Adipocyte (in vitro differentiated cells): ENCODE data around the gene TRAM2.
A peak's percentile ranks its signal among the peaks of the same experiment; 100 is the strongest.

Experiments
- DNase-seq: peaks from one replicate; pipeline ENCODE4 v3.0.0-alpha.2; 2015; ENCODE audit warnings: low read depth
- H3K27me3 ChIP-seq: replicated peaks from 2 replicates; pipeline ENCODE4 v1.7.0; 2013; ENCODE audit warnings: mild to moderate bottlenecking, low read length, moderate library complexity; ENCODE audit not compliant: control insufficient read depth, insufficient read depth
- H3K36me3 ChIP-seq: 2 replicates; pipeline ENCODE4 v1.7.0; 2013; ENCODE audit warnings: low read length, mild to moderate bottlenecking, moderate library complexity; ENCODE audit not compliant: control insufficient read depth, insufficient read depth, severe bottlenecking
- H3K4me1 ChIP-seq: 2 replicates; pipeline ENCODE4 v1.7.0; 2013; ENCODE audit warnings: mild to moderate bottlenecking, low read length, moderate library complexity; ENCODE audit not compliant: control insufficient read depth, insufficient read depth
- H3K4me3 ChIP-seq: 2 replicates; pipeline ENCODE4 v1.7.0; 2013; ENCODE audit warnings: mild to moderate bottlenecking, low read length, moderate library complexity
- H3K9ac ChIP-seq: 2 replicates; pipeline ENCODE4 v1.7.0; 2013; ENCODE audit warnings: mild to moderate bottlenecking, low read length, moderate library complexity
- H3K9me3 ChIP-seq: 2 replicates; pipeline ENCODE4 v1.7.0; 2013; ENCODE audit warnings: mild to moderate bottlenecking, low read length, moderate library complexity; ENCODE audit not compliant: control insufficient read depth

The TRAM2 gene, protein sequence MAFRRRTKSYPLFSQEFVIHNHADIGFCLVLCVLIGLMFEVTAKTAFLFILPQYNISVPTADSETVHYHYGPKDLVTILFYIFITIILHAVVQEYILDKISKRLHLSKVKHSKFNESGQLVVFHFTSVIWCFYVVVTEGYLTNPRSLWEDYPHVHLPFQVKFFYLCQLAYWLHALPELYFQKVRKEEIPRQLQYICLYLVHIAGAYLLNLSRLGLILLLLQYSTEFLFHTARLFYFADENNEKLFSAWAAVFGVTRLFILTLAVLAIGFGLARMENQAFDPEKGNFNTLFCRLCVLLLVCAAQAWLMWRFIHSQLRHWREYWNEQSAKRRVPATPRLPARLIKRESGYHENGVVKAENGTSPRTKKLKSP

DNA sequence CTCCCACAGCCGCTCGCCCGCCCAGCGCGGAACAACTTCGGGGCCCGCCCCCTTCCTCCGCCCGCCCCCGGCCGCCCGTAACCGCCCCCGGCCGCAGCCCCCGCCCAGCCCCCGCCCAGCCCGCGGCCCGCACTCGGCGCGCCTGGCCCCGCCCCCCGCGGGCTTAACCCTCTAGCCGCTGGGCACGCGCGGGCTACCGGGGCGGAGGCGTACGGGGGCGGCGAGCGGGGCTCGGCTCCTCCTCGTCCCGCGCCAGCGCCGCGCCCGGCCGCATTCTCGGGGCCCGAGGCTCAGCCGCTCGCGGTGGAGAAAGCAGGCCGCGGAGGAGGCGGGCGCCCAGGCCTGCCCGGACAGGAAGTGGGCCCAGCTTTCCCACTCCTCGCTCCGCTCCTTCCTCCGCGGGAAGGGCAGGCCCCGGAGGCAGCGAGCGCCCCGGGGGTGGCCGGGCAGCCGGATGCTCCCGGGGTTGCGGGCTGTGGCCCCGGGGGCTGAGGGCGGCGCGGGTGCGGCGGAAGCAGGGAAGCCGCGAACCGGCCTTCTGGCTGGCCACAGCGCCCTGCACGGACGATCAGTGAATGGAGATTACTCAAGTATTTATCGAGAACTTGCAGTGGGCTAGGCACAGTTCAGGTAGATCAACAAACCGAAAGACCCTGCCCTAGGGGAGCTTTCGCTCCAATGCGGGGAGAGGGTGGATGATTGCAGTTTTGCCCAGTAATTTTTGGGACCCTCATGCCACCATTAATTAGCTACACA, at the start of gene TRAM2:
Gene TRAM2, minus strand, starts transcription at position 39 of the 756 bp plus-strand sequence. CDS start 145 bp downstream, outside the sequence.
- peak; percentile 96 for DNase-seq
- Histone ChIP-seq H3K4me3 (peak within 1 kb of the TSS; percentile 91), H3K36me3 (peaks cover 15% of the 10 kb centered on the region), H3K9ac (peak within 1 kb of the TSS; percentile 98), H3K27me3 (no peaks in the 10 kb centered on the region), H3K9me3 (no peaks in the 10 kb centered on the region), H3K4me1 (peaks cover 44% of the 10 kb centered on the region)

DNA sequence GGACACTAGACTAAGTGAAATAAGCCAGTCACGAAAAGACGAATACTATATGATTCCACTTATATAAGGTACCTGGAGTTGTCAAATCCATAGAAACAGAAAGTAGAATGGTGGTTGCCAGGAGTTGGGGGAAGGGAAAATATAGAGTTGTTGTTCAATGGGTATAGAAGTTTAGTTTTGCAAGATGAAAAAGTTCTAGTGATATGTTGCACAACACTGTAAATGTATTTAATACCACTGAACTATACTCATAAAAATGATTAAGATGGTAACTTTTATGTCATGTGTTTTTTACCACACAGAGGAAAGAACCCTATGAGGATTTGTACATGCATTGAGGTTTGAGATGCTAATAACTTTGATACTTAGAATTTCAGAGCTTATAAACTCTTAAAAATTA, 46.0 kb upstream of the TRAM2 start:
- no peaks in the 10 kb centered on the region for H3K36me3 ChIP-seq
- H3K4me1 ChIP-seq: no peaks in the 10 kb centered on the region
- H3K4me3 ChIP-seq: no peak overlapping the region
- DNase-seq: no peak
- no peaks in the 10 kb centered on the region for H3K27me3 ChIP-seq
- H3K9me3 ChIP-seq: no peaks in the 10 kb centered on the region
- no peak overlapping the region for H3K9ac ChIP-seq

DNA sequence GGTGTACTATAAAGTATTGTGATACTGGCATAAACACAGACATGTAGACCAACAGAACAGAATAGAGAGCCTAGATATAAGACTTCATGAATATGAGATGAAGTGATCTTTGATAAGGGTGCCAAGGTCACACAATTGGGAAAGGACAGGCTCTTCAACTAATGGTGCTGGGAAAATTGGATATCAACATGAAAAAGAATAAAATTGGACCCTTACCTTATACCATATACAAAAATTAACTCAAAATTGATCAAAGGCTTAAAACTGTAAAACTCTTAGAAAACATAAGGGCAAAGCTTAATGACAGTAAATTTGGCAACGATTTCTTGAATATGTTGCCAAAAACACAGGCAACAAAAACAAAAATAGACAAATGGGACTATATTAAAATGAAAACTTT, 44.8 kb upstream of the TRAM2 start:
- peaks cover 5% of the 10 kb centered on the region for H3K4me1 ChIP-seq
- H3K9ac ChIP-seq: no peak overlapping the region
- H3K9me3 ChIP-seq: no peaks in the 10 kb centered on the region

DNA sequence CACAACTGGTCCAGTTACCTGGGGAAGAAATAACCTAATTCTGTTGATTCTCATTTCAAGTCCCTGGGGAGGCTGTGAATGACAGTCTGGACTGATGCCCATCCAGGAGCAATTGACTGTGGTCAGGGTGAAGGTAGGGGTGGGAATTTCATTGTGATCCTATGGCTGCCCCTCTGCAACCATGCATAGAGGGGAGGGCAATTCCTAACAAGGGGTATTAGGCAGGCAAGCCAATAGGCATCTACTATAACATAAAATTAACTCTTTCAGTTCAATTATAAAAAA, 44.0 kb upstream of the TRAM2 start:
- Histone ChIP-seq H3K4me1 (peaks cover 5% of the 10 kb centered on the region), H3K4me3 (no peak overlapping the region), H3K9ac (no peak overlapping the region)

More for the DNA sequence above, 44.8 kb upstream of the TRAM2 start:
- no peaks in the 10 kb centered on the region for H3K36me3 ChIP-seq
- H3K27me3 ChIP-seq: no peaks in the 10 kb centered on the region
- H3K4me3 ChIP-seq: no peak overlapping the region
- no peak for DNase-seq

DNA sequence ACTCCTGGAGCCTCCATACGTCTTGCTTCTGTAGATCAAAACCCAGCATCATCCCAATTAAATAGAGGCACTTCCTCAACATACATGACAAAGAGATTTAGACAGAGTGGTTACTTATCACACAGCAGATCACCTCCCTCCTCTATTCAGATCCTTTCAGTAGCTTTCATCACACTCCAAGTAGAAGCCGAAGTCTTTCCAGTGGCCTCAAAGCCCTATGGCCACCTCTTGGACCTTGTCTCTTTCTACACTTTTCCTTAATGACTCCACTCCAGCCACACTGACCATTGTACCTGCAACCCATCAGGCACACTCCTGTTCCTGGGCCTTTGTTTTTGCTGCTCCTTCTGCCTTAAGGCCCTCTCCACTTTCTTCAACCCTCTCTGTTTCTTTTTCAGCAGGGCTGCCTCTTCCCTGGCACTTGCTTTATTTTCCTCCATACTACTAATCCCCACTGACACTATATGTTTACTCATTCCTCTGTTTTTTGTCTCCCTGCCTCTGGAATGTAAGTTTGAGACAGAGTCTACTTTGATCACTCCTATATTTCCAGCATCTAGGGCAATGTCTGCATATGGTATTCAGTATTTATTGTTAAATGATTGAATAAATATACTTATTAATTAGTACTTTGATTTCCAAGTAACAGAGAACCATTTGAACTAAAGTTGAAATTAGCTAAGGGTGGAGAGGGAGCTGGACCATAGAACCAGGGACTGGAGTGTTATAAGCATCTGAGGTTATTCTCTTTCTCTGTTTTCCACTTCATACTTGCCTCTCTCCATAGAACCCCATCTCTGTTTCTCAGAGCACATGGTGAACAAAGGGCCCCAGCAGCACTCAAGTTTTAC, 43.4 kb upstream of the TRAM2 start:
- peaks cover 5% of the 10 kb centered on the region for H3K4me1 ChIP-seq
- H3K4me3 ChIP-seq: no peak overlapping the region
- H3K27me3 ChIP-seq: no peaks in the 10 kb centered on the region
- DNase-seq: no peak
- no peaks in the 10 kb centered on the region for H3K9me3 ChIP-seq
- H3K36me3 ChIP-seq: no peaks in the 10 kb centered on the region
- no peak overlapping the region for H3K9ac ChIP-seq

More for the DNA sequence above, 44.0 kb upstream of the TRAM2 start:
- DNase-seq: no peak
- Histone ChIP-seq H3K9me3 (no peaks in the 10 kb centered on the region), H3K27me3 (no peaks in the 10 kb centered on the region), H3K36me3 (no peaks in the 10 kb centered on the region)

DNA sequence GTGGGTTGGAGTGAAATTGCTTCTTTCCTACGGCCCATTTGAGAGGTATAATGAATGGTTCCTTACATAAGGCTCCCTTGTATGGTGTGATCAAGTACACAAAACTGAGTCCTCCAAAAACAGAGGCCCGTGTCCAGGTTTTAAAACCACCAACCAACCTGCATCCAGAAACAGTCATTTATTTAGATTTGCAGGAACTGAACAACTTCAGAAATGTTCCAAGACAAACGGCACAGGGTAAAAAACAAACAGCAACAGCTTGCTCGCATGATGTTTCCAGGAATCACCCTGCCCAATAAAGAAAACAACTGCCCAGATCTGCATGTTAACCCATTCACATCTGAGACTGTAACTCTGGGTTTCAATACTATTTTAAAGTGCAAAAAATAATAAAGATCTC, 40.2 kb upstream of the TRAM2 start:
- no peaks in the 10 kb centered on the region for H3K9me3 ChIP-seq
- no peak overlapping the region for H3K9ac ChIP-seq
- H3K4me3 ChIP-seq: no peak overlapping the region
- no peaks in the 10 kb centered on the region for H3K36me3 ChIP-seq
- no peaks in the 10 kb centered on the region for H3K27me3 ChIP-seq
- no peak for DNase-seq
- H3K4me1 ChIP-seq: peaks cover 5% of the 10 kb centered on the region

DNA sequence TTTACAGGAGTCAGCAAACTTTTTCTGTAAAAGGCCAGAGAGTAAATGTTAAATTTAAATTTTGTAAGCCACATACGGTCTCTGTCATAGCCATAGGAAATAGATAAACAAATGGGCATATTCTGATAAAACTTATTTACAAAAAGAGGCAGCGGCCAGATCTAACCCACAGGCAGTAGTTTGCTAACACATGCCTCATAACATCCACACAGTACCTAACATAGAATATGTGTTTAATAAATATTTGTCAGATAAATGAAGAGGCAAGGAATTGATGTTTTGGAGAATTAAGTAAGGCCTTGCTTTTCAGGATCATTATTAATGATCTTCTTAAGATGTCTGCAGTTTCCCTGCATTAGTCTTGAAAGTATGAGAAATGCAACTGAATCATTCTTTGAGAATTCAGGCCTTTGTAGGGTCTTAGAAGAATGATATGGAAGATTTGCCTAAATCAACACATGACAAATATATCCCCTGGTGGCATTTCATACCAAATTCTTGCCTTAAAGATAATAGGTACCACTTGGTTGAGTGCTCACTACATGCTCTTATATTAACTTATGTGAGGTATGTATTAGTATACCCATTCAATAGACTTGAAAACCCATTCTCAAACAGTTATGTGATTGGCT, 39.3 kb upstream of the TRAM2 start:
- H3K9ac ChIP-seq: no peak overlapping the region
- DNase-seq: no peak
- no peaks in the 10 kb centered on the region for H3K9me3 ChIP-seq
- H3K36me3 ChIP-seq: no peaks in the 10 kb centered on the region
- H3K4me1 ChIP-seq: peaks cover 7% of the 10 kb centered on the region
- H3K27me3 ChIP-seq: no peaks in the 10 kb centered on the region
- no peak overlapping the region for H3K4me3 ChIP-seq

DNA sequence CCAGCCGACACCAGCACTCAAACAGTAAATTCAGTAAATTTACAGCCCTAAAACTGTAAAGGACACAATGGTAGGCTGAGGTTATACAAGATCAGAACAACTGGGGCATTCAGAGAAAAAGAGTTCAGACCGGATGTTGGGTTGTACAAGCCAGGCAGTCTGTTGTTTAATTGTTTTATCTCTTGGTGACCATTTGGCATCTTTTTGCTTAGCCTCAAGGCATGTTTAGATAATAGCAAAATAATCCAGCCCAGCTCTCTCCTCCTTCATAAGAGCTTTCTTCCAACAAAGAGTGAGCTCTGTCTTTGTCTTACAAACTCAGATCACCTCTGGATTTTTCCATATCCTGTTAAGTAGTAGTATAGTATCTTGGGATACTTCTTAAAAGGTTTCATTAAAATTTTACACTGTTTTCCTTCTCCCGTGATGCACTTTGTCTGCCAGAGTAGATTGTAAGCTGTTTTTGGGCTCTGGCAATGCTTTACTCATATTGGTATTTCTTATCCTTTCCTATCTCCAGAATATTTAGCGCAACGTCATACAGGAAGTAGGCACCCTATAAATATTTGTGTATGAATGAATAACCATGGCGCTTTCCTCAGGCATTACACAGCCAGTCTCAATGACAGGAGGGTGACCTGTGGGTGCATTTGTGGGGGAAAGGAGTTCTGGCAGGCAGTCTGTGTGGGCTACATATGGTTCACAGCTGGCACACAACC, 35.6 kb upstream of the TRAM2 start:
- H3K9me3 ChIP-seq: no peaks in the 10 kb centered on the region
- H3K27me3 ChIP-seq: no peaks in the 10 kb centered on the region
- peaks cover 13% of the 10 kb centered on the region for H3K4me1 ChIP-seq
- no peaks in the 10 kb centered on the region for H3K36me3 ChIP-seq
- DNase-seq: no peak
- no peak overlapping the region for H3K4me3 ChIP-seq
- H3K9ac ChIP-seq: no peak overlapping the region

DNA sequence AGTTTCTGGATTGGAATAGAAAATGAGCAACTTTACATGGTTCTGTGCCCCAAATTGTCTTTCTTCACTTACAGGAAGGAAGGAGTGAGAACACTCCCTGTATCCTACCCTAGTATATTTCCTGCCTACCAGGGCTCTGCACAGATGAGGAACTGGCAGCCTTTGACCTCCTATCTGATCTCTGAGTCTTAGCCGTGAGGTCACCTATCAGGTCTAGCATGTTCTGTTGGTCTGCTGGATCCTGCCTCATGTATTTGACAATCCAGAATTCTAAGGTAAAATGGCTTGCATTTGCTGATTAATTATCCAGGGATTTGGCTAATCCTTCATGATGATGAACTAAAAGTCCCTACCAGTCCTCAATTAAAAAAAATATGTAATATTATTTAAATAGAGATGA, 35.0 kb upstream of the TRAM2 start:
- Histone ChIP-seq H3K9ac (no peak overlapping the region), H3K4me1 (peaks cover 11% of the 10 kb centered on the region), H3K27me3 (no peaks in the 10 kb centered on the region), H3K4me3 (no peak overlapping the region), H3K36me3 (no peaks in the 10 kb centered on the region), H3K9me3 (no peaks in the 10 kb centered on the region)
- DNase-seq: no peak

DNA sequence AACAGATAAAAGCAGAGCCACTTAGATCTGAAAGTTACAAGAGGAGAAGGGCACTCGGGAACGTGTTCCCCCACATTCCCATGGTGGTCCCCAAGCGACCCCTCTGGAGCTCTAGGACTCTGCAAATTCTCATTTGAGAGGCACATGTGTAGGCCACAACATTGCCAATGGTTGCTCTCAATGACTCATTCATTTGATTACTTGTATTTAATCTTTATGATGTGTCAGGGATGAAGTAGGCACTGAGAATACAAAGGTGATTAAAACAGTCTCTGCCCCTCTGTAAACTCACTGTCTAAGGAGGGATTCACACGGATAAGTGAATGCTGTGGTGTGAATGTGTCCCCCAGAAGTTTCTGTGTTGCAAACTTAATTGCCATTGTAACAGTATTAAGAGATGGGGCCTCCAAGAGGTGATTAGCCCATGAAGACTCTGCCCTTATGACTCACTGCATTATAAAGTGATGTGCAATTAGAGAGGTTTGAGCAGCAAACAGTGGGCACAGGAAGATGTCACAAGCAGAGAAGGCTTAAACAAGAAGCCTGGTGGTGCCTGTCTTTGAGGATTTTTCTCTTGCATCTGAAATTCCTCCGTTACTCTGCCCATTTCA, 34.0 kb upstream of the TRAM2 start:
- Histone ChIP-seq H3K9ac (no peak overlapping the region), H3K9me3 (no peaks in the 10 kb centered on the region), H3K4me3 (no peak overlapping the region), H3K36me3 (no peaks in the 10 kb centered on the region), H3K27me3 (no peaks in the 10 kb centered on the region), H3K4me1 (peaks cover 8% of the 10 kb centered on the region)
- DNase-seq: peak; percentile 52
